GM12872 (cell line): ENCODE data around the gene EXOC4.

ENCODE experiments used
- CTCF ChIP-seq: IDR thresholded peaks from 3 replicates; pipeline ENCODE4 v1.5.1; 2011; ENCODE audit warnings: low read depth, mild to moderate bottlenecking, low read length, moderate library complexity; ENCODE audit not compliant: insufficient read depth

Gene EXOC4

GRCh38 chr7:133672866-133673265, 420.0 kb downstream of the EXOC4 start:
- TF ChIP-seq CTCF, result no peak

GRCh38 chr7:133674079-133674763, 421.3 kb downstream of the EXOC4 start:
- no peak for TF ChIP-seq CTCF

- no peak for TF ChIP-seq CTCF
These were observed 422.8 kb downstream of the EXOC4 start for GRCh38 chr7:133675510-133676218.

GRCh38 chr7:133676805-133677370, 424.0 kb downstream of the EXOC4 start:
- no peak for TF ChIP-seq CTCF

- TF ChIP-seq CTCF, result no peak
These were observed 425.4 kb downstream of the EXOC4 start for GRCh38 chr7:133678137-133678814.

GRCh38 chr7:133679977-133680376, 427.1 kb downstream of the EXOC4 start:
- no peak for TF ChIP-seq CTCF

- TF ChIP-seq CTCF, result no peak
These were observed 428.7 kb downstream of the EXOC4 start for GRCh38 chr7:133681529-133681928.
